Astrocyte (in vitro differentiated cells and primary cell): ENCODE measurements around the gene RDH11. TPM values are rescaled to one million over a fixed set of nuclear protein-coding genes. Genes with fewer than 3 reads are reported as not detected.

Source experiments
- DNase-seq: peaks from one replicate; pipeline ENCODE4 v3.0.0-alpha.2; 2010; ENCODE audit warnings: low read depth
- FAIRE-seq: peaks from 2 replicates; lab custom pipeline; 2011; peaks lifted over from hg19 to GRCh38; lab: Jason Lieb, UNC
- H2AFZ ChIP-seq: 2 replicates; pipeline ENCODE4 v1.6.0; 2012; ENCODE audit warnings: low read depth, low read length, inconsistent platforms
- H3K27ac ChIP-seq: 2 replicates; pipeline ENCODE4 v1.5.1; 2011; ENCODE audit warnings: low read depth, low read length, inconsistent platforms
- H3K27me3 ChIP-seq: 2 replicates; pipeline ENCODE4 v1.6.0; 2011; ENCODE audit warnings: low read length, inconsistent platforms; ENCODE audit not compliant: insufficient read depth
- H3K36me3 ChIP-seq: 2 replicates; pipeline ENCODE4 v1.5.1; 2011; ENCODE audit warnings: low read length, inconsistent platforms; ENCODE audit not compliant: insufficient read depth
- H3K4me1 ChIP-seq: 2 replicates; pipeline ENCODE4 v1.5.1; 2011; ENCODE audit warnings: low read length, inconsistent platforms; ENCODE audit not compliant: insufficient read depth
- H3K4me2 ChIP-seq: 2 replicates; pipeline ENCODE4 v1.6.0; 2012; ENCODE audit warnings: low read length, inconsistent platforms
- H3K4me3 ChIP-seq: 2 replicates; pipeline ENCODE4 v1.5.1; 2011; ENCODE audit warnings: low read depth, mild to moderate bottlenecking, low read length, inconsistent platforms; ENCODE audit not compliant: insufficient read depth
- H3K79me2 ChIP-seq: 2 replicates; pipeline ENCODE4 v1.6.0; 2012; ENCODE audit warnings: mild to moderate bottlenecking, low read length, inconsistent platforms; ENCODE audit not compliant: insufficient read depth
- H3K9ac ChIP-seq: 2 replicates; pipeline ENCODE4 v1.6.0; 2012; ENCODE audit warnings: mild to moderate bottlenecking, low read length, inconsistent platforms
- H3K9me3 ChIP-seq: 2 replicates; pipeline ENCODE4 v1.5.1; 2012; ENCODE audit warnings: low read depth, mild to moderate bottlenecking, low read length, inconsistent platforms; ENCODE audit not compliant: insufficient read depth
- H4K20me1 ChIP-seq: 2 replicates; pipeline ENCODE4 v1.6.0; 2012; ENCODE audit warnings: low read length, inconsistent platforms; ENCODE audit not compliant: insufficient read depth
- H3K27ac Mint-ChIP-seq: one replicate; pipeline ENCODE4 v1.8.0; 2021; ENCODE audit warnings: mild to moderate bottlenecking, mixed read lengths; ENCODE audit not compliant: unreplicated experiment
- H3K27me3 Mint-ChIP-seq: one replicate; pipeline ENCODE4 v1.8.0; 2021; ENCODE audit warnings: low read depth, mixed read lengths; ENCODE audit not compliant: unreplicated experiment
- H3K36me3 Mint-ChIP-seq: one replicate; pipeline ENCODE4 v1.8.0; 2021; ENCODE audit warnings: low read depth, mixed read lengths; ENCODE audit not compliant: unreplicated experiment
- H3K4me1 Mint-ChIP-seq: one replicate; pipeline ENCODE4 v1.8.0; 2021; ENCODE audit warnings: low read depth, mixed read lengths; ENCODE audit not compliant: unreplicated experiment
- H3K4me3 Mint-ChIP-seq: one replicate; pipeline ENCODE4 v1.8.0; 2021; ENCODE audit warnings: mild to moderate bottlenecking, moderate library complexity, mixed read lengths; ENCODE audit not compliant: unreplicated experiment
- H3K9me3 Mint-ChIP-seq: one replicate; pipeline ENCODE4 v1.8.0; 2021; ENCODE audit warnings: mild to moderate bottlenecking, mixed read lengths; ENCODE audit not compliant: unreplicated experiment
- CTCF ChIP-seq: IDR thresholded peaks from 2 replicates; pipeline ENCODE4 v1.5.1; 2011; ENCODE audit warnings: low read depth, mild to moderate bottlenecking, inconsistent platforms, low read length, moderate library complexity; ENCODE audit not compliant: insufficient read depth
- EZH2 ChIP-seq: IDR thresholded peaks from 2 replicates; pipeline ENCODE4 v1.6.1; 2012; ENCODE audit warnings: mild to moderate bottlenecking, low read length, inconsistent platforms; ENCODE audit not compliant: insufficient read depth
- total RNA-seq: library from RNA; stranded (reverse); gene quantifications from 2 replicates; pipeline ENCODE4 v1.2.1, GENCODE V29; 2021

RDH11 gene
- total RNA-seq, 1 donor from 2014 or later: 96.2 TPM

DNA sequence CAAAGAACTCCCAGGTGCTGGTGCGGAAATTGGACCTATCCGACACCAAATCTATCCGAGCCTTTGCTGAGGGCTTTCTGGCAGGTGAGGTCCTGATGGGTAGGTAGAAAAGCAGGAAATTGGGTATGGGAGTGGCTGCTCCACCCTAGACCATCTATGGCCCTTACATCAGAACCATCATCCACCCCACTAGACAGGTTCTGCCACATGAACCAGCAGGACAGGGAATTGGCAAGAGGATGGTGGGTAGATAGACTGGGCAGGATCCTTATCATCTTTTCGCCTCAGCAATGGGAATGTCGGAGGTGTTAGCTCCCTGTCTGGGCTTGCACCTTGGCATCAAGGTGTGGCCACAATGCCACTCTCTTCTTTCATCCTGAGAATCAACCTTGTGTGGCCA is 29.6 kb upstream of the RDH11 start:
- no peak overlapping the region for H3K4me3 ChIP-seq
- no peaks in the 10 kb centered on the region for H3K36me3 ChIP-seq
- no peak overlapping the region for H3K27ac ChIP-seq
- FAIRE-seq: no peak
- H3K4me3 Mint-ChIP-seq: no peak overlapping the region
- peaks cover 39% of the 10 kb centered on the region for H3K27me3 ChIP-seq
- DNase-seq: no peak
- no peaks in the 10 kb centered on the region for H3K36me3 Mint-ChIP-seq
- H3K9me3 ChIP-seq: no peaks in the 10 kb centered on the region
- no peak overlapping the region for H3K27ac Mint-ChIP-seq
- H4K20me1 ChIP-seq: no peaks in the 10 kb centered on the region
- H3K4me1 Mint-ChIP-seq: peaks cover 3% of the 10 kb centered on the region
- H3K4me2 ChIP-seq: no peak overlapping the region
- H3K4me1 ChIP-seq: no peaks in the 10 kb centered on the region
- peaks cover 35% of the 10 kb centered on the region for H3K27me3 Mint-ChIP-seq
- no peak for TF ChIP-seq CTCF
- no peak for TF ChIP-seq EZH2
- no peak overlapping the region for H3K9ac ChIP-seq
- H3K9me3 Mint-ChIP-seq: peaks cover 1% of the 10 kb centered on the region
- no peaks in the 10 kb centered on the region for H3K79me2 ChIP-seq
- H2AFZ ChIP-seq: no peak overlapping the region

GRCh38 chr14:67722293-67722692 is 26.7 kb upstream of the RDH11 start:
- Histone ChIP-seq H3K36me3 (no peaks in the 10 kb centered on the region), H3K27me3 (peaks cover 15% of the 10 kb centered on the region), H3K4me3 (no peak overlapping the region), H3K79me2 (no peaks in the 10 kb centered on the region), H3K9ac (no peak overlapping the region), H4K20me1 (no peaks in the 10 kb centered on the region), H3K27ac (no peak overlapping the region), H3K4me1 (no peaks in the 10 kb centered on the region), H3K9me3 (no peaks in the 10 kb centered on the region), H3K4me2 (no peak overlapping the region), H2AFZ (no peak overlapping the region)
- Mint-ChIP-seq H3K27ac (no peak overlapping the region), H3K36me3 (no peaks in the 10 kb centered on the region), H3K4me3 (no peak overlapping the region), H3K9me3 (peaks cover 1% of the 10 kb centered on the region), H3K27me3 (peaks cover 30% of the 10 kb centered on the region), H3K4me1 (no peaks in the 10 kb centered on the region)
- no peak for FAIRE-seq
- TF ChIP-seq EZH2 (no peak), CTCF (no peak)
- DNase-seq: peak; percentile 27

- H3K9me3 Mint-ChIP-seq: peaks cover 1% of the 10 kb centered on the region
- Histone ChIP-seq H4K20me1 (no peaks in the 10 kb centered on the region), H3K36me3 (no peaks in the 10 kb centered on the region), H2AFZ (no peak overlapping the region), H3K4me1 (no peaks in the 10 kb centered on the region), H3K27me3 (peaks cover 15% of the 10 kb centered on the region), H3K9me3 (no peaks in the 10 kb centered on the region), H3K4me2 (no peak overlapping the region), H3K4me3 (no peak overlapping the region), H3K9ac (no peak overlapping the region), H3K79me2 (no peaks in the 10 kb centered on the region), H3K27ac (no peak overlapping the region)
- FAIRE-seq (no peak), DNase-seq (no peak)
- H3K4me3 Mint-ChIP-seq: no peak overlapping the region
- H3K27me3 Mint-ChIP-seq: peaks cover 30% of the 10 kb centered on the region
- no peak overlapping the region for H3K27ac Mint-ChIP-seq
- no peak for TF ChIP-seq EZH2
- TF ChIP-seq CTCF: no peak
- no peaks in the 10 kb centered on the region for H3K4me1 Mint-ChIP-seq
- no peaks in the 10 kb centered on the region for H3K36me3 Mint-ChIP-seq
Observed at GRCh38 chr14:67721875-67722274, 26.3 kb upstream of the RDH11 start.
